Measurements from ENCODE around the gene COX4I2. TPM values are rescaled to one million over a fixed set of nuclear protein-coding genes. Genes with fewer than 3 reads are reported as not detected.

COX4I2 gene
- total RNA-seq, 1 experiment from 2014 or later = not detected

DNA sequence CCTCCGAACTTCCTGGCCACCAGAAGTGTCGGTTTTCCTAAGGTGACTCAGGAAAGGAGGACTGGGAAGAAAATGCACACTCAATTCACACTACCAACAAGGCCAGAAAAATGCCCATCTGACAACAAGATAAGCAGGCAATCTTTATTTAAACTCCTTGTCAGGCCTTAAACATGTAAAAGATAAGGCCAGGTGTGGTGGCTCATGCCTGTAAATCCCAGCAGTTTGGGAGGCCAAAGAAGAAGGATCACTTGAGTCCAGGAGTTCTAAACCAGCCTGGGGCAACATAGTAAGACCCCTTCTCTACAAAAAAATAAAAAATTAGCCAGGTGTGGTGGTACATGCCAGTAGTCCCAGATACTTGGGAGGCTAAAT, 40.2 kb upstream of the COX4I2 start:
- Histone ChIP-seq H3K27ac (ENCODE audit: low read length) (no peak overlapping the region), H3K79me2 (ENCODE audit: low read length) (peaks cover 13% of the 10 kb centered on the region), H3K27me3 (ENCODE audit: low read length) (no peaks in the 10 kb centered on the region), H3K36me3 (ENCODE audit: low read depth, low read length) (no peaks in the 10 kb centered on the region), H3K9me3 (ENCODE audit: low read length) (no peaks in the 10 kb centered on the region), H3K4me3 (ENCODE audit: low read length) (no peak overlapping the region), H3K9me2 (replicated peaks; ENCODE audit: low read length) (no peaks in the 10 kb centered on the region), H2AFZ (ENCODE audit: low read length) (no peak overlapping the region), H3K4me2 (ENCODE audit: low read length) (no peak overlapping the region), H3K4me1 (ENCODE audit: insufficient read depth, low read length) (peaks cover 32% of the 10 kb centered on the region), H3F3A (ENCODE audit: low read length, unreplicated experiment) (no peaks in the 10 kb centered on the region), H4K20me1 (ENCODE audit: low read length) (no peaks in the 10 kb centered on the region), H3K9ac (ENCODE audit: low read length) (no peak overlapping the region)
- intact Hi-C loops (cut with micrococcal nuclease) = loop anchor here (10.0 kb wide), 1 partner anchor 1817 kb away; no protein-coding TSS in a partner anchor
- no TSS peak for BruUV-seq (replicated peaks)
- DNase-seq (no peak), ATAC-seq (no peak)
- ChIA-PET CTCF (no interaction called here), POLR2A (ENCODE audit: unreplicated experiment) (no interaction called here)
- no peak for TF ChIP-seq EZH2phosphoT487 (IDR thresholded peaks at IDR 0.05; ENCODE audit: borderline replicate concordance, low read length)
- no peak for TF ChIP-seq EZH2 (IDR thresholded peaks at IDR 0.05; ENCODE audit: low read length, unreplicated experiment)
- TF ChIP-seq, protein P1, sequence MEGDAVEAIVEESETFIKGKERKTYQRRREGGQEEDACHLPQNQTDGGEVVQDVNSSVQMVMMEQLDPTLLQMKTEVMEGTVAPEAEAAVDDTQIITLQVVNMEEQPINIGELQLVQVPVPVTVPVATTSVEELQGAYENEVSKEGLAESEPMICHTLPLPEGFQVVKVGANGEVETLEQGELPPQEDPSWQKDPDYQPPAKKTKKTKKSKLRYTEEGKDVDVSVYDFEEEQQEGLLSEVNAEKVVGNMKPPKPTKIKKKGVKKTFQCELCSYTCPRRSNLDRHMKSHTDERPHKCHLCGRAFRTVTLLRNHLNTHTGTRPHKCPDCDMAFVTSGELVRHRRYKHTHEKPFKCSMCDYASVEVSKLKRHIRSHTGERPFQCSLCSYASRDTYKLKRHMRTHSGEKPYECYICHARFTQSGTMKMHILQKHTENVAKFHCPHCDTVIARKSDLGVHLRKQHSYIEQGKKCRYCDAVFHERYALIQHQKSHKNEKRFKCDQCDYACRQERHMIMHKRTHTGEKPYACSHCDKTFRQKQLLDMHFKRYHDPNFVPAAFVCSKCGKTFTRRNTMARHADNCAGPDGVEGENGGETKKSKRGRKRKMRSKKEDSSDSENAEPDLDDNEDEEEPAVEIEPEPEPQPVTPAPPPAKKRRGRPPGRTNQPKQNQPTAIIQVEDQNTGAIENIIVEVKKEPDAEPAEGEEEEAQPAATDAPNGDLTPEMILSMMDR (conservative IDR thresholded peaks at IDR 0.05; ENCODE audit: low read depth, low read length) = no peak

DNA sequence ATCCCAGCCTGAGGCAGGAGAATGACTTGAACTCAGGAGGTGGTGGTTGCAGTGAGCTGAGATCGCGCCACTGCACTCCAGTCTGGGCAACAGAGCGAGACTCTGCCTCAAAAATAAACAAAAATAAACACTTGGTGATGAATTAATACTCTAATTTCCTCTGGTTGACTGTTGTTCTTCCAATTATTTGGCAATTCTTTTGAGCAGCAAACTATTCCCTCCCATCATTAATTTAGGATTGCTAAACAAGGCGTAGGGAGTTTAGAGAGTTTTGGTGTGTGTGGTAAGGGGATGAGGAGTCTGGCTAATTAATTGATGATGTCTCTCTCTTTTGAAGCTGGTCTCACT, 35.3 kb upstream of the COX4I2 start:
- H3K27ac ChIP-seq (ENCODE audit: low read length) = peak overlapping the region; percentile 68

DNA sequence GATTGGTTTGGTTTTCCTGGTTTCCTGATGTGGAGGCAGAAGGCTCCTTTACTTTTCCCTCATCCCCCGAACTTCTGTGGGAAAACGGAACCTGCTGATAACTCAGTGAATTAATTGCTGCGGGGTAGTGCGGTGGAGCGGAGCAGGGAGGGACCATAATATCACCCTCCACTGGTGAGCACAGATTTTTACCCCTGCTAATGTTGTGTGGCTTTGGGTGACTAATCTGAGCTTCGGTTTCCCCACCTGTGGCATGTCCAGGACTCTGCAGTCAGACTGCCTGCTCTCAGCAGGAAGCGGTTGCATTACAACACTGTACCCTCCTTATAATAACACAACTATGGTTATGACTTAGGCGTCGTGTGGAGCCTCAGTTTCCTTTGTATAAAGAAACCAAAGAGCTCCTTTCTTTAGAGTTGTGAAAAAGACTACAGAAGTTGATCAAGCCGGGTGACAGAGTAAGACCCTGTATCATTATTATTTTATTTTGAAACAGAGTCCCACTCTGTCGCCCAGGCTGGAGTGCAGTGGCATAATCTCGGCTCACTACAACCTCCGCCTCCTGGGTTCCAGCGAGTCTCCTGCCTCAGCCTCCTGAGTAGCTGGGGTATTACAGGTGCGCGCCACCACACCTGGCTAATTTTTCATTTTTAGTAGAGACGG, 34.8 kb upstream of the COX4I2 start:
- no peaks in the 10 kb centered on the region for H3K9me3 ChIP-seq (ENCODE audit: low read length)
- DNase-seq (peak; percentile 82), ATAC-seq (peak; percentile 16)
- peaks cover 38% of the 10 kb centered on the region for H3K4me1 ChIP-seq (ENCODE audit: insufficient read depth, low read length)
- H3K27me3 ChIP-seq (ENCODE audit: low read length) = no peaks in the 10 kb centered on the region
- H3K9ac ChIP-seq (ENCODE audit: low read length) = 0 out of 2 replicates have a peak overlapping the region, but pooled peaks have one; percentile 3
- POLR2A ChIA-PET (ENCODE audit: unreplicated experiment) = interaction anchor here (0.6 to 3.7 kb wide), 2 partner anchors 10 to 30 kb away, joined by 26 to 34 read pairs; no protein-coding TSS in a partner anchor
- H3K4me3 ChIP-seq (ENCODE audit: low read length) = peak overlapping the region; percentile 30
- intact Hi-C loops (cut with micrococcal nuclease) = no loop called here
- TF ChIP-seq, protein P1 (conservative IDR thresholded peaks at IDR 0.05; ENCODE audit: low read depth, low read length) = peak; percentile 28; the same call in 1 of the 2 replicates
- no peak for TF ChIP-seq EZH2phosphoT487 (IDR thresholded peaks at IDR 0.05; ENCODE audit: borderline replicate concordance, low read length)
- H3K9me2 ChIP-seq (replicated peaks; ENCODE audit: low read length) = no peaks in the 10 kb centered on the region
- peaks cover 33% of the 10 kb centered on the region for H3K79me2 ChIP-seq (ENCODE audit: low read length)
- H3K27ac ChIP-seq (ENCODE audit: low read length) = peak overlapping the region; percentile 68
- BruUV-seq (replicated peaks) = no TSS peak
- H3K4me2 ChIP-seq (ENCODE audit: low read length) = peak overlapping the region; percentile 72
- H3F3A ChIP-seq (ENCODE audit: low read length, unreplicated experiment) = peaks cover 12% of the 10 kb centered on the region
- H2AFZ ChIP-seq (ENCODE audit: low read length) = 0 out of 2 replicates have a peak overlapping the region, but pooled peaks have one; percentile 19
- peaks cover 17% of the 10 kb centered on the region for H4K20me1 ChIP-seq (ENCODE audit: low read length)
- CTCF ChIA-PET = interaction anchor here (0.6 to 1.2 kb wide), 6 partner anchors 9 to 42 kb away, joined by 3 to 11 read pairs (median 6); no protein-coding TSS in a partner anchor
- 0 out of 2 replicates have a peak, but pooled peaks cover 6% of the 10 kb centered on the region for H3K36me3 ChIP-seq (ENCODE audit: low read depth, low read length)

More for the DNA sequence above, 35.3 kb upstream of the COX4I2 start:
- DNase-seq = no peak
- no peak for ATAC-seq
- H3K4me3 ChIP-seq (ENCODE audit: low read length) = peak overlapping the region; percentile 30
- ChIA-PET POLR2A (ENCODE audit: unreplicated experiment) (interaction anchor here (0.6 to 3.7 kb wide), 2 partner anchors 9 to 29 kb away, joined by 26 to 34 read pairs; no protein-coding TSS in a partner anchor), CTCF (interaction anchor here (1.0 to 1.2 kb wide), 4 partner anchors 9 to 42 kb away, joined by 3 to 8 read pairs (median 6); no protein-coding TSS in a partner anchor)
- 0 out of 2 replicates have a peak overlapping the region, but pooled peaks have one; percentile 19 for H2AFZ ChIP-seq (ENCODE audit: low read length)
- no TSS peak for BruUV-seq (replicated peaks)
- peaks cover 7% of the 10 kb centered on the region for H3F3A ChIP-seq (ENCODE audit: low read length, unreplicated experiment)
- H3K9me3 ChIP-seq (ENCODE audit: low read length) = no peaks in the 10 kb centered on the region
- TF ChIP-seq EZH2phosphoT487 (IDR thresholded peaks at IDR 0.05; ENCODE audit: borderline replicate concordance, low read length) (no peak), EZH2 (IDR thresholded peaks at IDR 0.05; ENCODE audit: low read length, unreplicated experiment) (no peak)
- H3K4me1 ChIP-seq (ENCODE audit: insufficient read depth, low read length) = peaks cover 33% of the 10 kb centered on the region
- H3K9ac ChIP-seq (ENCODE audit: low read length) = 0 out of 2 replicates have a peak overlapping the region, but pooled peaks have one; percentile 3
- H3K9me2 ChIP-seq (replicated peaks; ENCODE audit: low read length) = no peaks in the 10 kb centered on the region
- intact Hi-C loops (cut with micrococcal nuclease) = no loop called here
- 0 out of 2 replicates have a peak, but pooled peaks cover 6% of the 10 kb centered on the region for H3K36me3 ChIP-seq (ENCODE audit: low read depth, low read length)
- peaks cover 17% of the 10 kb centered on the region for H4K20me1 ChIP-seq (ENCODE audit: low read length)
- H3K4me2 ChIP-seq (ENCODE audit: low read length) = peak overlapping the region; percentile 72
- peaks cover 30% of the 10 kb centered on the region for H3K79me2 ChIP-seq (ENCODE audit: low read length)
- H3K27me3 ChIP-seq (ENCODE audit: low read length) = no peaks in the 10 kb centered on the region

Data from PC-3 (cell line).